PFSK-1 (cell line): Measurements from ENCODE around the gene NEXN.

ENCODE experiments used
- FOXP2 ChIP-seq: optimal IDR thresholded peaks from 2 replicates; pipeline ENCODE3; 2011; ENCODE audit warnings: borderline replicate concordance, control low read depth, inconsistent platforms; ENCODE audit not compliant: insufficient read depth; ENCODE audit errors: extremely low read length, extremely low read depth
- POLR2AphosphoS5 ChIP-seq: IDR thresholded peaks from 2 replicates; pipeline ENCODE4 v1.6.1; 2012; ENCODE audit warnings: low read depth, mild to moderate bottlenecking, control low read depth, low read length, moderate library complexity
- REST ChIP-seq, 2 experiments: IDR thresholded peaks; 2 replicates each; pipeline versions ENCODE4 v1.6.1 to v1.8.0; 2011 to 2012; ENCODE audit warnings: low read depth in 2 of 2, low read length in 2 of 2, control low read depth in 1 of 2, inconsistent platforms in 1 of 2, mild to moderate bottlenecking in 1 of 2, moderate library complexity in 1 of 2; ENCODE audit not compliant: insufficient read depth in 1 of 2
- SIN3A ChIP-seq: IDR thresholded peaks from 2 replicates; pipeline ENCODE4 v1.6.1; 2012; ENCODE audit warnings: mild to moderate bottlenecking, low read length, moderate library complexity, borderline replicate concordance; ENCODE audit not compliant: insufficient read depth
- TAF1 ChIP-seq: IDR thresholded peaks from 2 replicates; pipeline ENCODE4 v1.6.1; 2012; ENCODE audit warnings: low read length, control low read depth, borderline replicate concordance; ENCODE audit not compliant: insufficient read depth

NEXN gene

GRCh38 chr1:77926561-77927357, 38.3 kb downstream of the NEXN start:
- TF ChIP-seq SIN3A (no peak), TAF1 (no peak), POLR2AphosphoS5 (no peak), REST (IDR thresholded peaks at IDR 0.05; ENCODE audit: insufficient read depth in 1 of 2, low read depth in 2 of 2, low read length in 2 of 2) (no peak), FOXP2 (no peak)

- TF ChIP-seq FOXP2 (no peak), REST (IDR thresholded peaks at IDR 0.05; ENCODE audit: insufficient read depth in 1 of 2, low read depth in 2 of 2, low read length in 2 of 2) (no peak), POLR2AphosphoS5 (no peak), TAF1 (no peak), SIN3A (no peak)
Measured at GRCh38 chr1:77927414-77927813, 39.0 kb downstream of the NEXN start.

- TF ChIP-seq SIN3A = no peak
- TF ChIP-seq TAF1 = no peak
- TF ChIP-seq REST (IDR thresholded peaks at IDR 0.05; ENCODE audit: insufficient read depth in 1 of 2, low read depth in 2 of 2, low read length in 2 of 2) = no peak
- TF ChIP-seq POLR2AphosphoS5 = no peak
- no peak for TF ChIP-seq FOXP2
Measured at GRCh38 chr1:77929806-77930205, 41.4 kb downstream of the NEXN start.

GRCh38 chr1:77938651-77939050, 50.2 kb downstream of the NEXN start:
- TF ChIP-seq REST (IDR thresholded peaks at IDR 0.05; ENCODE audit: insufficient read depth in 1 of 2, low read depth in 2 of 2, low read length in 2 of 2) (no peak), TAF1 (no peak), POLR2AphosphoS5 (no peak), SIN3A (no peak), FOXP2 (no peak)
